Coronary artery (tissue), 2 donors: ENCODE data around the gene CAPN7.

Source experiments
- DNase-seq: peaks from one replicate; pipeline ENCODE4 v3.0.0-alpha.2; 2017; ENCODE audit warnings: low spot score
- H3K27ac ChIP-seq, 2 donors: fragments of 200-600 bp; sonication (generic); one replicate each; pipeline ENCODE4 v1.5.1; 2016 to 2019
- H3K4me3 ChIP-seq: fragments of 200-600 bp; sonication (generic); 2 replicates; pipeline ENCODE4 v1.5.1; 2016; ENCODE audit warnings: mild to moderate bottlenecking, moderate library complexity
- CTCF ChIP-seq: fragments of 200-600 bp; sonication (generic); IDR thresholded peaks from one replicate; pipeline ENCODE4 v1.5.1; 2019; ENCODE audit warnings: antibody characterized with exemption

The CAPN7 gene

GRCh38 chr3:15220661-15221060, 14.6 kb downstream of the CAPN7 start:
- no peak for DNase-seq
- no peak overlapping the region for H3K27ac ChIP-seq
- H3K4me3 ChIP-seq: no peak overlapping the region
- TF ChIP-seq CTCF: no peak

- DNase-seq: no peak
- H3K4me3 ChIP-seq: no peak overlapping the region
- no peak overlapping the region for H3K27ac ChIP-seq
- TF ChIP-seq CTCF: no peak
Measured at GRCh38 chr3:15221574-15222217, 15.7 kb downstream of the CAPN7 start.

GRCh38 chr3:15223685-15224572, 17.9 kb downstream of the CAPN7 start:
- no peak overlapping the region for H3K27ac ChIP-seq
- DNase-seq: no peak
- H3K4me3 ChIP-seq: no peak overlapping the region
- TF ChIP-seq CTCF: no peak

GRCh38 chr3:15228147-15228546, 22.1 kb downstream of the CAPN7 start:
- TF ChIP-seq CTCF: no peak
- no peak overlapping the region for H3K27ac ChIP-seq

GRCh38 chr3:15229262-15229661, 23.2 kb downstream of the CAPN7 start:
- DNase-seq: no peak
- H3K27ac ChIP-seq: no peak overlapping the region
- H3K4me3 ChIP-seq: no peak overlapping the region
- TF ChIP-seq CTCF: no peak

More at GRCh38 chr3:15228147-15228546, 22.1 kb downstream of the CAPN7 start:
- no peak for DNase-seq
- H3K4me3 ChIP-seq: no peak overlapping the region

- no peak for TF ChIP-seq CTCF
- no peak for DNase-seq
- no peak overlapping the region for H3K27ac ChIP-seq
- no peak overlapping the region for H3K4me3 ChIP-seq
Measured at GRCh38 chr3:15241341-15241740, 35.3 kb downstream of the CAPN7 start.
